Germinal center (tissue), 1 donor: ENCODE measurements around the gene TUBB2A.
"Not testable (repeated sequence)": the region's sequence is repeated elsewhere in the genome, so short reads cannot be mapped to it uniquely, and the experiment has no call there.

Experiments used
- DNase-seq: peaks from one replicate; pipeline ENCODE4 v3.0.0; 2012; ENCODE audit warnings: mixed read lengths, low spot score

The TUBB2A gene

DNA sequence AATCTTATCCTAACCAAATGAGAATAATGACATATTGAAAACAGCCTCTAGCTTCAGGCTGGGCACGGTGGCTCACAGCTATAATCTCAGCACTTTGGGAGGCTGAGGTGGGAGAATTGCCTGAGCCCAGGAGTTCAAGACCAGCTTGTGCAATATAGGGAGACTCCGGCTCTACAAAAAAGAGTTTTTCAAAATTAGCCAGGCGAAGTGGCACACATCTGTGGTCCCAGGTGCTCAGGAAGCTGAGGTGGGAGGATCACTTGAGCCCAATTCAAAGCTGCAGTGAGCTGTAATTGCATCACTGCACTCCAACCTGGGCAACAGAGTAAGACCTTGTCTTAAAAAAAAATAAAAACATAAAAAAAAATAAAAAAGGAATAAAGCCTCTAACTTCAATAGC, 4.7 kb downstream of the TUBB2A start:
- no peak for DNase-seq

DNA sequence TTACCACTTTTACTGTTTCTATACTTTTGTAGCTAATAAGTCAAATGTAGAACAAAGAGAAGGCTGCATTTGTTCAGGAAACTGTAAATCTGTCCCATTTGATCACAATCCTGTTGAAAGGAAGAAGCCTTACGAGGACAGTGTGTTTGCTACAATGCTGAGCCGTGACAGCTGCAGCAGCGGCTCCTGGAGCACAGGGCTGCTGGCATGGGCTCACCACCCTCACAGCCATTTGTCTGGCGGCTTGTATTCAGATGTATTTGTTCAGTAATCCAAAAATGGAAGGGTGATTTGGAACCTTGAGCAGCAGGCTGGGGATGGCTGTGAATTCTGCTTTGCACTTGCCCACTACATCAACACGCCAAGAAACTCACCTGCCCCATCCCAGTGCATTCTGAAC, 5.7 kb downstream of the TUBB2A start:
- no peak for DNase-seq

DNA sequence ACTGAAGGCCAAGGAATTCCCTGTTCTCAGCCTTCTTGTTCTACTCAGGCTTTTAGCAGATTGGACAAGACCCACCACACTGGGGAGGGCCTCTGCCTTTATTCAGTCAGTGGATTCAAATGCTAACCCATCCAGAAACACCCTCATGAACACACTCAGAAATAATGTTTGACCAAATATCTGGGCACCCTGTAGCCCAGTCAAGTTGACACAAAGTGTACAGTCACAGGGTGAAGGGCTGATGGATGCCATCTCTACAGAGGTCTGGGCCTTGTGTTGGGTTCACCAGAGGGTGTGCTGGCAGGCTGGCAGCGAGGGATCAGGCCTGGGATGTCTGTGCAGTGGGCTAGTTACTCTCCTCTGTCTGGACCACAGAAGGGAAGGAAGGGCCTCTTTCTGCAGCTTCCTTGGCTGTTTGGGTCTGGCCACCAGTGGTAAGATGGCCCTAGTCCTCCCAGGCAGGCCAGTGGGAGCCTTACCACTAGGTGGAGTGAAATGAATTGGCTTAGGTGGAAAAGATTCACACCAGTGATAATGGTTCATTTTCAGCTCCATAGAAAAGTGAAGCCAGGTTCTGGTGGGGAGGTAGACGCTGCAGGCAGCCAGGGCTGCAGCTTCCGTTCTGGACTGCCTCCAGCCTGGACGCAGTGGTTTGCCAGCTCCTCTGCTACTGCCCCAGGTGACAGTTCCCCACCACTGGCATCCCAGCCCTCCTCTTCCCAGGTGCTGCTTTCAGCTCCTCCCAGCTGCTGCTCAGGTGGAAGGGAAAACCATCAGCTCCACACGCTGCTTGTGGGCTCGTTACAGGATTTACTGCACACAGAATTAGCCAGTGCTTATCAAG, 9.2 kb downstream of the TUBB2A start:
- DNase-seq, result no peak

DNA sequence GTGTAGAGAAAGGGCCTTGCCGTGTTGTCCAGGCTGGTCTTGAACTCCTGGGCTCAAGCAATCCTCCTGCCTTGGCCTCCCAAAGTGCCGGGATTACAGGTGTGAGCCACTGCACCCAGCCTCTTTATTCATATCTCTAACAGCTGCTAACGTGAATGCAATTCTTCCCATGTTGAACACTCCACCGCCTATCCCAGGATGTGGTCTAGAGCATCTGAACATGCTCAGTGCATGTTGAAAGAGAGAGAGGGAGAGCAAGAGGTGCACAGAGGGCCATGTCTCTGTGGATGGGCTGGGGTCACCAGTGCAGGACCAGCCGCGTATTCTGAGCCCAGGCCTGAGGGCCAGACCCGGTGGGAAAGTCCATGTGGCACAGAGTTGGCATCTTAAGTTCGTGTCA, 12.8 kb downstream of the TUBB2A start:
- DNase-seq, result no peak

DNA sequence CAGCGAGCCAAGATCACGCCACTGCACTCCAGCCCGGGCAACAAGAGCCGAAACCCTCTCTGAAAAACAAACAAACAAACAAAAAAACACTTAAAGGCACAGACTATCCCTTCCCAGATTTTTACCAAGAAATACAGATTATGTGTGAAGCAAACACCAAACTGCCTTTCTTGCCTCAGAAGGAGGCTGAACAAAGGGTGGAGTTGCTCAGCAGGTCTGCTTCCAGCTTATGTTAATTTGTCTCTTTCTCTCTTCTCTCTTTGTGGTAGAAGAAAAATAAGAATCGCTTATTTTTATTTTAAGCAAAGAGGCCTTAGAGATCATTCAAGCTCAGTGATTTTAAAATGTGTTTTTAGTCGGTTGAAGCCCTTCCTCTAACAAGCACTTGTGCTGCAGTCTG, 14.2 kb downstream of the TUBB2A start:
- no peak for DNase-seq

DNA sequence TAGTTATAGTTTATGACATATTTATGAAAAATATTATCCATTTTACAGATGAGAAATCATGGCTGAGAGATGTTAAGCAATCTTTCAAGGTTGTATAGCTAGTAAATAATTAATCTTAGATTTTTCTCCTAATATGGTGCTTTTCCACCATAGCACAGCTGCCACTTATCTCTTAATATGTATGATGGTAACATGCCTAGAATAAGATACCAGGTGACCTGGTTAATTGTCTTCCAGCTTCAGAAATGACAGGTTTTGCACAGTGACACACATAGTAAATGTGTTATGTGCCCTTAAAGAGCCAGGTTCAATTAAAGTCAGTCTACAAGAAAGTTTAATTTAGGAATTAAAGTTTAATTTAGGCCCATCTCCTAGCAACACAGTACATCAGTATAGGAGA, 14.8 kb downstream of the TUBB2A start:
- DNase-seq, result no peak

DNA sequence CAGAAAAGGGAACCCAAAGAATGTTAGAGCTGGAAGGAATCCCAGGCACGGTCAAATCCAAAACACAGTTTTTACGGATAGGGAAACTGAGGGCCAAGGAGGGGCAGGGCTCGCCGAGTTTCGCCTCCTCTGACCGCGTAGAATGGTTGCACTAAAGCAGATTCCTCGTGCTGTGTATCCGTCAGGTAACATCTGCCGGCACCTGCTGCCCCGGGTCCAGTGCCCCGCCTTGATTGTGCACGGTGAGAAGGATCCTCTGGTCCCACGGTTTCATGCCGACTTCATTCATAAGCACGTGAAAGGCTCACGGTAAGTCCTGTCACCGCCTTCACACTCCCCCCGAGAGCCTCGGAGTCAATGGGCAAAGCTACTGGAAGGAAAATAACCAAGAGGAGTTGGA, 17.1 kb downstream of the TUBB2A start:
- DNase-seq, result no peak

DNA sequence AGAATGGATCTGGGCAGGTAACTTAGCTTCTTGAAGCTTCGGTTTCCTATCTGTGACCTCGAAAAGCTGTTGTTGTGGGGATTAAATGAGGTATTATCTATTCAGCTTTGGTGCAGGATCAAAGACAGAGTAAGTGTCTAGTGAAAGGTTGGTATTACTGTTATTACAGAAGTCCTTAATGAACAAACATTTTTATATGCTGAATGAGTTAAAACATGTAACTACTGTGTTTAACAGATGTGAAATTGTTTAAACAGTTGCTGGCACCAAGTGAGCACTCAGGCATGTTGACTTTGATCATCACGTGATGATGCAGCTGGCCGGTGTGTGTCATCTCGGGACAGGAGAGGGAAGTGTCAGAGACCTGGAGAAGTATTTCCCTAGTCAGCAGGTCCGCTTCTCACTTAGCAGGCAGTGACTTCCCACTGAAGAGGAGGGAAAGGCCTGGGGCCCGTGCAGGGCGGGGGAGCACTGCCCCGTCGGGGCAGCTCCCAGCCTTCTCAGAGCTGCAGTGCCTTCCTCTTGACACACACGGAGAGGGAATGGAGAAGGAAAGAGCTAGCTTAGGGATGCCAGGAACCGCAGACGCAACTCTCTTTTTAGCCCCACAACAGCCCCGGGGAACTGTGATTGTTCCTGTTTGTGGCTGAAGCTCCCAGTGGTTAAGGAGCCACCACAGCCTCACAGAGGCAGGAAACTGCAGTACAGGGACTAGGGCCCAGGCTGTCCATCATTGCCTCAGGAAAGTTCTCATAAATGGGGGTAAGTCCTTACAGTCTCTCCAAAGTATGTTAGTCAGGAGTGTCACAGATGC, 18.0 kb downstream of the TUBB2A start:
- peak; percentile 75 for DNase-seq

DNA sequence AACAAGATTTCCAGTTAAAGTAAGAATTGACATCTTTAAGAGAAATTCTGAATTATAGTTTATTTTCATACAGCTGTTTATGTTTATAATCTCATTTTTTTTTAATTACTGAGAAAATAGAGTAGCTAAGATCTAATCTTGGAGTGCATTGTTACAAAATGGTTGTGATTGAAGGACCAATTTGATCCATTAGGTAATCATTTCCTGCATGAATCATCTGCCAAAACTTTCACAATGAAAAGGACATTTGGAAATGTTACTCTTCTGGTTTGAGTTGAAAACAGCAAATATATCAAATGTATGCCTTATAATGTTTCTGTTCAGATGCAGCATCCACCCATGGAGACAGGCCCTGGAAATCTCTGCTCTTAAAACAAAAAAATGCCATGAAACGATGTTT, 19.0 kb downstream of the TUBB2A start:
- DNase-seq, result no peak

DNA sequence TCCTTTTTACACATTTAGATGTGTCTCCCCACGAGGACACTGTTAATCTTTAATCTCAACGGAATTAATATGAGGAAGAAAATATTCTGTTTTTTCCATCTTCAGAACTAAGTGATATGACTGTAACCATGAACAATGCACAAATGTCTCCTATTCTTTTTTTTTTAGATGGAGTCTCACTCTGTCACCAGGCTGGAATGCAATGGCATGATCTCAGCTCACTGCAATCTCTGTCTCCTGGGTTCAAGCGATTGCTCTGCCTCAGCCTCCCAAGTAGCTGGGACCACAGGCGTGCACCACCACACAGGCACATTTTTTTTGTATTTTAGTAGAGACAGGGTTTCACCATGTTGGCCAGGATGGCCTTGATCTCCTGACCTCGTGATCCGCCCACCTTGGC, 19.5 kb downstream of the TUBB2A start:
- DNase-seq, result not testable (repeated sequence)

DNA sequence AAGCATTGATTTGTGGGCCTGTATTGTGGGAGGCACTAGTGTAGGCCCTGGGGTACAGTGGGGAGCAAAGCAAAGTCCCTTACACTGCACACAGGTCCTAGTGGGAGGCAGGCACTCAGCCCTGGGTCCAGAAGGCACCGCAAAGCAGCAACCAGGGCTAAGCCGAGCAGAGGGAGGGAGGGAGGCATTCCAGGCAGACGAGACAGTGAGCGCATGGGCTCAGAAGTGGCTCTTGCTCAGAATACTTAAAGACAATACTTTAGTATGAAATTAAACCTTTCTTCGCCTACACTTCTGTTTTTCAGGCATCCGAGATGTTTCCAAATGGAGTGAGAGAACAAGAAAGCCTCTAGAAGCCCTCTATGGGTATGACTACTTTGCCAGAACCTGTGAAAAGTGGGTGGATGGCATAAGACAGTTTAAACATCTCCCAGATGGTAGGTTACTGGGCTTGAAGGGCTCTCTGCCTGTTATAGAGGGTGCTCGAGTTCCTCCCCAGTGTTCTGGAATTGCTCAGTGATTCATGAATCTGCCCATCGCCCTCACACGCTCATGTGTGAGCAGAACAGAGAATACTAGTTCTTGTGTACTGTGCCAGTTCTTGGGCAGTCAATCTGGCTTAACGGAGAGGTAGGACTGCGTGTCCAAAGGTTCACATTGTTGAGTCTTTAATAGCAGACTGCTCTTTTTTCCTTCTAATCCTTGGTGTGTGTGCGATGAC, 20.1 kb downstream of the TUBB2A start:
- no peak for DNase-seq

DNA sequence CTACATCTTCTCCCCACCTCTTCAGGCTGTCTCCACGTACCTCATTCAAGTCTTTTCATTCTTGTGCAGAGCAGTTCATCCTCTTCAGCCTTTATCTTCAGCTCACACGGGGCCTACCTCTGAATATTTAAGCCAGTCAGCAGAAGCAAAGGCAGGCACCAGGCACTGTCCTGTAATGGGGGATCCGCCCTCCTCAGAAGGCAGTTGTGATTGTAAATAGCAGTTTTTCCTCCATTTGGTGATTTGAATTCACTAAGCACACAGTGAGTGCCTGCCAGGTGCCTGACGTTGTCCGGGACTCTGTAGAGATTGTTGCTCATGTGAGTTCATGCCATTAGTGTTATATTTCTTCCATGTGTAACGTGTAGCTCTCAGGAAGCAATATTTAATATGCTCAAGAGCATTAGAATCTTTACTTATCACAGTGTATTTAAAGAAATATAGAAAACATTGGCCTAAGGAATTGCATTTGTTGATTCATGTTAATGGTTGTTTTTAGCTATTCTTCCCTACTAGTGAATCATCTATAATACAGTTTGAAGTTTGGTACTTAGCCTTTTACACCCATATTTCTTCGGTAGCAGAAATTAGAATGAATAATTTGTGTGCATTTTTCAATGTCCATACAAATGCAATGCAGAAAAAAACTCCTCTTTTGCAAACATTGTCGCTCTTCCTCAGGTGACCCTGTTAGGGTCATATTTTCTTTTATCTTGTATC, 20.9 kb downstream of the TUBB2A start:
- DNase-seq, result no peak

DNA sequence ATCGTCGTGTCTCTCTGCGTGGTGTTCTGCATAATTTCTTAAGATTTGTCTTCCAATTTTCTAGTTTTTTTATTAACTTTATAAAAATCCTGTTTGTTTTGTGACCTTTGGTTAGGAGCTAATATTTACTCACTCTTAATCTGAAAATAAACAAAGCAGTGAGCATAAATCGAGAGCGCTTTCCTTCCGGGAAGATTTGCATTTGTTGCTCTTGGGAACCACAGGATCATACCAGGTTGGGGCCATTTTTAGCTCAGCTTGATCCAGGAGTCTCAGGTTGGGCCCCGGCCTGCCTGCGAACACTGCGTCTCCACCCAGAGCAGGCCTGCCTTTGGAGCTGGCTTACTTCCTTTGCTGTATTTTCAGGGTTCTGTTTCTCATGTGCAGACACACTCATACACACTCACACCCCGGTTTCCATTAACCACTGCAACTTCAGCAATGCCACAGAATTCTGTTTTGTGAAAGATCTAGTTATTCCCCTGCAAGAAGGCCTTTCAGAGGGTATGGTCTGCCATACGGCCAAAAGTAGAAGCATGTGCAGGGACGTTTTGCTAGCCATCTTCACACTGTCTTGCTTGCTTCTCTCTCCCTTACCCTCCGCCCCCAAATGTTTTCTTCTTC, 21.6 kb downstream of the TUBB2A start:
- DNase-seq, result no peak

DNA sequence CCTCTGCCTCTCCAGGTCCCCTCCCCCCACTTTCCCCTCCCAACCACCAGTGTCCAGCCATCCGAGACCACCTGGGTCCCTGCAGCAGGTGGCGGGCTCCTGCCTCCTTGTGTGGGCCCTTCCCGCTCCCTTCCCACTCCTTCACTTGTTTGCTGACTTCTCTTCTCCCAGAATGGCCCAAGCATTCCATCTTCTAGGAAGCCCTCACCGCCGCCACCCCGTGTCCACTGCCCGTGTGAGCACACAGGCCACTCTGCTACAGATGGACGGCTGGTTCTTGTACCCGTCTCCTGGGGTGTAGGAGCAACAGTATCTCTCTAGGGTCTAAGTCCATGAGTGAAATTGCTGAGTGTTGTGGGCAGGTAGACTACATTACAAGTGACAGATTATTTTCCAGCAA, 23.8 kb downstream of the TUBB2A start:
- DNase-seq, result no peak

DNA sequence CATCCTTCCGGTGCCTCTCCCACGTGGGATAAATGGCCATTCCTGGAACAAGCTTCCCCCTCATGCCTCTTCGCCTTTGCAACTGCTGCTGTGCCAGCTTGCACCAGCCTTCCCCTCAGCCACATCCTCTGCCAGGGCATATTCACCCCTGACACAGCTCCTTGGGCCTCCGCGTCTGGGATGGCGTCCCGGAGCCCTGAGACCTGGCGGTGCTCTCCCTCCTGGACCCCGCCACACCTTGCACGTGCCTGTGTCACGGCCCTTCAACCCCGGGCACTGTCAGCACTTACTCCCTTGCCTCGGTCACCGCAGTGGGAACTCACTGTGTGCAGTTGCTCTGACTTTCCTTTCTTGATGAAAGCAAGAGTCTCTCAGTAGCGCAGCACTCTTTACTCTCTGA, 25.6 kb downstream of the TUBB2A start:
- DNase-seq, result no peak

DNA sequence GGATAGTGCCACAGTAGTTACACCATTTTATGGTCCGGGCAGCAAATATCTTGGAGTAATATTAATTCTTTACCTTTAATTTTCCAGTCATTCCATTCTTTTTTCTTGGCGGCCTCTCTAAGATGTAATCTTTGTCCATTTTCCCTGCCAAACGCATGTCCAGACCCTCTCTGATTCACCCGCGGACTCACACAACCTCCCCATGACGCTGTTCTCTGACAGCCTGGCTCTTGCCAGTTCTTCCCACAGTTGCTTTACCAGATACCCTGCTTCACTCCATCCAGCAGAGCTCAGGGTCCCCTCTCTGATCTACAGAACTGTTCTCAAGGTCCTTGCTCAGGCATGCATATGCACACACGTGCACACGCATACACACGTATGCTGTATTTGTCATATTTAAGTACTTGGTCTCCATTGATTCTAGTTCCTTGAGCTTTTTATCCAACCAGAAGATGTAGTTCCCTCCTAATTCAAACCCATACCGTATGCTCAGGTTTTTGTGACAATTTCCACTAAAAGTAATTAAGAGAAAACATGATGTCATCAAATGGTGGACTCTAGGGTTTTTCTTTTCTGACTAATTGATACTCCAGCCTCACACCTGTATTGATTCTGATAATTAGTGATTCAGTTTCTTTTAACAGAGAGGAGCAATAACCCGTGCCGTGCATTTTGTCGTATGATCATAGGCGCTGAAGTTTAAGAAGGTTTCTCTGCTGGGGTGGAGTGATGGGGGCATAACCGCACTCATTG, 28.8 kb downstream of the TUBB2A start:
- DNase-seq, result no peak

DNA sequence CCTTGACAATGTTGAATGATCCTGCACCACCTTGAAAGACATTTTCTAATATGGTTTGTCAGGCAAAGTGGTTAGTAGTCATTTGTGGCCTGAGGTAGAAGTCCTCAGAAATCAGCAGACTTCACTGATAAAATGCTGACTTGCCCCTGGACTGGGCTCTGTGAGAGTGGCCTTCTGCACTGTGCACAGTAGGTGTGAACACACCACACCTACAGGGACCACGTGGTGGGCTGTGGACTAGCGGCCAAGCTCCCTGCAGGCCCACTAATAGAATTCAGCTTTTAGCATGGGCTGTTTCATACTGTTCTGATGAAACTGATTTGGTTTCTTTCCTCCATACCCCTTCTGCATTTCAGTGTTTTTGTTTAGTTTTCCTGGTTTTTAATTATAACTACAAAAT, 31.5 kb downstream of the TUBB2A start:
- DNase-seq, result no peak

DNA sequence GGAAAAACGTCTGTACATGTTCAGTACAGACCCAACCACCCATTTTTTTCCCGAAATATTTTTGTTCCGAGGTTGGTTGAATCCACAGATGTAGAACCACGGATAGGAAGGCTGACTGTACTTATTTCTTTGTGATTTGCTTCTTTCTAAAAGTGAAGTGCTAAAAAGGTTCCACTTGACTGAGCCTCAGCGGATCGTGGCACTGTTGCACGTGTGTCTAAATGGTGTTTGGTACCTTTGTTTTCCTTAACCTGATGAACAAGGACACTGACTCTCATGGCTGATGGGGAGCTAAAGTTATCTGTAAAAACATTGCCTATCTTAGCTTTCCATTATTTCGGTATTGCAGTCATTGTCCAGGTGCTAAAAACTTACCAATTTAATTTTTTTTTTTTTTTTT, 32.7 kb downstream of the TUBB2A start:
- peak; percentile 27 for DNase-seq

DNA sequence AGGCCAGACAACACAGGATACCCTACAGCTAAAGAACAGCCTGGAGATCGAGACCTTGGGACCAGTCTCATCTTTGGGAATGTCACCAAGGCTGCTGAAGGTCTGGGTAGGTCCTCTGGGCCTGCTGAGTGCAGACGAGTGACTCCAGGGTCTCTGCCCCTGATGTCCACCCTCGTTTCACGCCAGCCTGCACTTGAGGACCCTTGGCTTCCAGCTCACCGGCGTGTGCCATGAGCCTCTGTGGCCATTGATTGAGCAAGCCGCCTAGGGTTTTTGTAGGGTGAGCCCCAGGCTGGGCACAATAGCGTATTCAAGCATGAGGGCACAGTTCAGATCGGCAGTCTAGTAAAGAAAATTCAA, 34.5 kb downstream of the TUBB2A start:
- DNase-seq, result no peak

DNA sequence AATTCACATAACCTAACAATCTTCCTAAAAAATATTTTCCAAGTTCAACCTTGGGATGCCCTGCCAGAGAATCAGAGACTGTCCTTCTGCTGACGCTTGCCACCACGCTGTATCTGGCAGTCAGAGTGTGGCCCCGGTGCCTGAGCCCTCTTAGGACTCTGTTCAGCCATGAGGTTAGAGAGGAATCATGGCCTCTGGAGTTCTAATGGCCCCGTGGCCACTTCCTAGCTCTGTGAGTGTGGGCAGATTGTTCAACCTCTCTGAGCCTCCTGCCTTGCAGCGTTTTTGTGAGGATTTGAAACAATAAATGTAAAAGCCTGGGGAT, 36.6 kb downstream of the TUBB2A start:
- no peak for DNase-seq

DNA sequence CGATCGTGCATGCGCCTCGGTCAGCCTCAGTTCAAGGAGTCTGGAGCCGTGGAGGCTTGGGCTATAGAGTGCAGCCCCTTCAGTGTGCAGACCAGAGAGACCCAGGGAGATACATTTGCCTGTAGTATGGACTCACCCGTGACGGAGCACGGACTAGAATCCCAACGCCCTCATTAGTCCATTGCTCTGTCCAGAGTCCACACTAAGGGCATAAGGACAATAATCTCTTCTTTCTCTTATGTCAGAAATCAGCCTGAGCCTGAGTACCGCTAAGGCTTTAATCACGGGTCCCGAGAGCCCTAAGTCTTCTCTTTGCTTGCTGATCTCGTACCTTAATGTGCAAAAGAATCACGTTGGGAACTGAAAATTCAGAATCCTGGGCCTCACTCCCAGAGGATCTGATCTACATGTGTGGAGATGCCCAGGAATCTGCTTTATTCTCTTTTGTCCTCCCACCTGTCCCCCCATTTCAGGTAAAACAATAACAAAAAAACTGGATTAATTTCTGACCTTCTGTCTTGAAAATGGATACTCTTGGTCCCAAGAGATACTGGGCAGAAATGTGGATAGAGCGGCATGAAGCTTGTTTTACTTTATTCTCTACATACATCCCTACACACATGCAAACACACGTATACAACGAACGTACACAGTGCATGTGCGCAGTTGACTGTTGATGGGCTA, 38.2 kb downstream of the TUBB2A start:
- no peak for DNase-seq
